ENCODE data around the gene DHX30.

Gene DHX30

DNA sequence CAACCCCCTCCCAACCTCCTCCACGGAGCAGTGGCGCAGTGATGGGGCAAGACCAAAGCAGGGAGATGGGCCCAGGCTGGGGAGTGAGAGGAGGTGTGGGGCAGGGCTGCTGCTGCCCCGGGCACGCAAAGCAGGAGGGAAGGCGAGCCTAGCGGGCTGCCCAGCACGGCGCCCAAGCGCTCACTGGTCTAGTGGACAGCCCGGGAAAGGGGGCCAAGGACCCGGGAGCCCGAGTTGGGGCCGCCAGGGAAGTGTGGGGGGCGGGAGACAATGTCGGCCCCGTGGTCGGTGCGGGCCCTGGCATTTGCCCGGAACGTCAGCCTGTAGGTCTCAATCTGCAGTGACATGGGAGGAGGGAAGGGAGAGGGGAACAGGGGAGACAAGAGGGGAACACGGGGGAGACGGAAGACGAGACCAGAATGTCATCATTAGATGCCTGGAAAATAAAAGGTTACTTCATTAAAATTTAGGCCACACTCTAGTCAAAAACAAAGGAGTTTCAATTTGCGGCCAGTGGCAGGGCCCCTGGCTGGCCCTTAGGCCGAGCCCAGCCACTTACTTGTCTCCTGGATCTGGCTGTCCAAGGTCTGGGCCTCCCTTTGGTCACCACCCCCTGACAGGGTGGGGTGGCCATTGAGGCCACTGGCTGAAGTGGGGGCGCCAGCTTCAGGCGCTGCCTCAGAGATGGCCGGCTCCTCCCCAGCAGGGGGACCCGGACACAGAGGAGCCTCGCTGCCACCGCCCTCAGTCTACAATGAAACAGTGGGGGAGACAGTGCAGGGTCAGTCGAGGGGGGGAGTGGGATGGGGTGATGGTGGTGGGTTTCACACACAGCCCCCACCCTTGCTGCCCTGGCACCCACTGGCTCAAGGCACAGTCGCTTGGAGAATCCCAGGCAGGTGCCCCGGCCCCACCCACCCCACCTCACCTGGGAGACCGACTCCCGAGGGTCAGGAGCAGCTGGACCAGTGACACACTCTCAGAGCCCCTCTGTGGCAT is 50.0 kb downstream of the DHX30 start:
- DNase-seq = no peak

DNA sequence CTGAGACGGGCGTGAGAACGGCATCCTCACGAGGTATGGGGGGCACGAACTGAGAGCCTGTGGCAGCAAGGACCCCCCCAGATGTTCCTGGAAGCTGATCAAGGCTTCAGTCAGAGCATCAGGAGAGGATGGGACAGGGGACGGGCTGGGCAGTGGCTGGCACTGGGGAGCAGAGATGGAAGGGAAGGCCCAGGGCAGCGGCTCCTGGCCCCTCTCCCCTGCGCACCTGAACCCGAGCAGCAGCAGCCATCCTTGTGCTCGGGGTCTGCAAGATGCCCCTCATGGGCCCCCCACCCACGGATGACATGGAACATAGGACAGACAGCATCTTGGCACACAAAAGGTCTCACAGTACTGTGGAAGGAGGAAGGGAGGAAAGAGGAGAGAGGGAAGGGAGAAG is 51.3 kb downstream of the DHX30 start:
- DNase-seq = no peak

DNA sequence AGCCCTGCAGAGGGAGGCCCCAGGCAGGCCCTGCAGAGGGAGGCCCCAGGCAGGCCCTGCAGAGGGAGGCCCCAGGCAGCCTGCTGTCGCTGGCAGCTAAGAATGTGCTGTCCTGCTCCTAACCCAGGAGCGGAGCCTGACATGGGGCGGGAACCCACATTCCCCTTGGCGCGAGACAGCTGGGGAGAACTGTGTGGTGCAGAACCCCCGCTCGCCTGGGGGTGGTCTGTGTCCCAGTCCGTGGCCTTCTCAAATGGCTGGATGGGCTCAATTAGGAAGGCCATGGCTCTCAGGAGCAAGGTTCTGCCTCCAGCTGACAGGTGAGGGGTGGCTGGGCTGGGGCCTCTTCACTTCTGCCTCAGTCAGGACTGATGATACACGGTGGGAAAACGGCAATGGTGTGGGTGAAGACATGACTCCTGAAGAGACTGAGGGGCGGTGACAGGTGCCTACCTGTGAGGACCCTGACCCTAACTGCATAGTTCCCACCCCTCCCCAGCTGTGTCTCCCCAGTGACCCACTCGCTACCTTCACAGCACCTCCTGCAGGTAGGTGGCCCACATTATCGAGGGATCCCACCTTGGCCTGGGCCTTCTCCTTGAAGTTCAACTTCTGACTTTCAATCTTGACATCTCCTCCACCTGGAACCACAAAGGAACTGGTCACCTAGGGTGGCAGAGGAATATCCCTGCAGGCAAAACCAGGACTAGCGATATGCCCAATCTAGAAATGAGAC is 52.0 kb downstream of the DHX30 start:
- no peak for DNase-seq

DNA sequence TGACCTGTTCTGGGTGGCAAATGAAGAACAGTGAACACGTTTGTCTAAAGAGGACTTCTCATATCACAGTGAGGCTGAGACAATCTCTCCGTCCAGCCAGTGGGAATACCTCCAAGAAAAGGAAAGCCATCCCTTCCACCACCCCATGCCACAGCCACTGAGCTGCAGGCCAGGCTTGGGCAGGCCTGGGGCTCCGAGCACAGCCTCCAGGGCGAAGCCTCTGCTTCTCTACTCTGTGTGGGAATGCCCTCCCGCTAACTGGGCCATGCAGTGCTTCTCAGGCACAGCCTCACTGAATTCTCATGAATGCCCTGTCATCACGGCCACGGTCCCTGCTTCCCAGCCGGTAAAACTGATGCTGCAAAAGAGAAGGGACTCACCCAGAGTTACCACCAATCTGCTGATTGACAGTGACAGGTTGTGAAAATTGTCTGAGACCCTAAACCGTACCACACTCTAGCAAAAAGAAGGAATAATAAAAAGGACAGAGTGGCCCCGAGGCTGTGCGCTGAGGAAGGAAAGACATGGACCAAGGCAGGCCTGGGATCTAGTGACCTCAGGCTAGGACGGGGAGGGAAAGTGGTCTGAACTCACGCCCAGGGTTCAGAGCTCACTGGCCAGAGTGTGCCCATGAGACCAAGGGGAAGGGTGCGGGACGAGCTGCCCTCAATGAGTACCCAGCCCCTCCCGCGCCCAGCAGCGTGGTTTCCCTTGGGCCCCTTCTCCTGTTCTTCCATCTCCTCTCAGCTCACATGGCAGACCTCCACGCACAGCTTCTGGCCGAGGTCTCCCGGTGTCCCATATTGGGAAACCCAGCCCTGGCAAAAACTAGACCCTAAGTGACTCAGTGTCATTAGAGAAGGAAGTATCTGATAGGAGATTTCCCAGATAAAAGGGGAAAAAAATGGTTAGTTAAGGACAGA is 52.8 kb downstream of the DHX30 start:
- no peak for DNase-seq

DNA sequence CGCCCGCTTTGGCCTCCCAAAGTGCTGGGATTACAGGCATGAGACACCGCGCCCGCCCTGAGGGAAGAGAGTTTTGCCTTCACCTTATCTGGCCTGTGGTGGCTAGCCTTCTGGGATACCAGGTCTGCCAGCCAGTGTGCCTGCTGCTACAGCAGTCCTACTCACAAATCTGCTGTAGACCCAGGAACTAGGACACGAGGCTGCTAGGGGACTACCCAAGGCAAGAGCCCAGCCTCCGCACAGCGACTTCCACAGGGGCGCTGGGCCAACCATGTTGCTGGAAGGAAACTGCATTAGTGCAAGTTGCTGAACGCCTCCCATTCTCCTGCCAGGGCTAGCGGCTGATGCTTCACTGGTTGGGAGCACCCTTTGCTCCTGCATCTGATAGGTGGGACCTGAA is 53.7 kb downstream of the DHX30 start:
- no peak for DNase-seq

DNA sequence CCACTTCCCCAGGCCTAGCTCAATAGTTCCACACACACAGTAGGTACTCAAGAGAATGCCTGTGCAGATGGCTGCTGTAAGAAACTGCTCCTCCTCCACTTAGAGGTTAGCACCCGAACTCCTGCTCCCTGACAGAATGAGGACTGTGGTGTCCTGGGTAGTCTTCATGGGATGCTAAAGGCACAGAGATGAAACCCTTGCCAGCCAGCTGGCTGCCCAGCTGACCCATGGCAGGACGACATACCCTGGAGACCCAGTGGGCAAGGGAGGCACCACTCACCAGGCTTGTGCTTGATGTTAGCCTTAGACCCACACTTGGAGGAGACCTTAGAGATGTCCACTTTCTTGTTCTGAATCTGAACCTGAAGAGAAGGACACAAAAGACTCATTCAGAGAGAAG is 54.2 kb downstream of the DHX30 start:
- DNase-seq = no peak

DNA sequence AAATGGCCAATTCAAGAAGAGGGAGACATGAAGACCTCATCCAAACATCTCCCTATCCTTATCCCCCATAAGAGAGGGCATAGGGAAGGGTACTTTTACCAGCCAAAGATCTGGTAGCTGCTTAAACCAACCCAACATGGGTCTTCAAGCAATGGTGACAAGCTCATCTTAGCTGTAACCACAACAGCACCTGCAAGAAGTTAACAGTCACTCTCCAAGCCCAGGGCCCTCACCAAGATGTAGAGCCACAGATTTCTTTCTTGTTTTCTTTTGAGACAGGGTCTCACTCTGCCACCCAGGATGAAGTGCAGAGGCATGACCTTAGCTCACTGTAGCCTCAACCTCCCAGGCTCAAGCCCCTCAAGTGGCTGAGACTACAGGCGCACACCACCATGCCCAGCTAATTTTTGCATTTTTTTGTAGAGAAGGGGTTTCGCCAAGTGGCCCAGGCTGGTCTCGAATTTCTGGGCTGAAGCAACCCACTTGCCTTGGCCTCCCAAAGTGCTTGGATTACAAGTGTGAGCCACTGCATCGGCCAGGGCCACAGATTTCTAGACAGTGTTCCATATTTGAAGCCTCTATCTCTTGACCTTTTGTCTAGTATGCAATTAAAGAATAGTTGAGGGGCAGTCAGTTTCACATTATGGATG is 57.1 kb downstream of the DHX30 start:
- no peak for DNase-seq

DNA sequence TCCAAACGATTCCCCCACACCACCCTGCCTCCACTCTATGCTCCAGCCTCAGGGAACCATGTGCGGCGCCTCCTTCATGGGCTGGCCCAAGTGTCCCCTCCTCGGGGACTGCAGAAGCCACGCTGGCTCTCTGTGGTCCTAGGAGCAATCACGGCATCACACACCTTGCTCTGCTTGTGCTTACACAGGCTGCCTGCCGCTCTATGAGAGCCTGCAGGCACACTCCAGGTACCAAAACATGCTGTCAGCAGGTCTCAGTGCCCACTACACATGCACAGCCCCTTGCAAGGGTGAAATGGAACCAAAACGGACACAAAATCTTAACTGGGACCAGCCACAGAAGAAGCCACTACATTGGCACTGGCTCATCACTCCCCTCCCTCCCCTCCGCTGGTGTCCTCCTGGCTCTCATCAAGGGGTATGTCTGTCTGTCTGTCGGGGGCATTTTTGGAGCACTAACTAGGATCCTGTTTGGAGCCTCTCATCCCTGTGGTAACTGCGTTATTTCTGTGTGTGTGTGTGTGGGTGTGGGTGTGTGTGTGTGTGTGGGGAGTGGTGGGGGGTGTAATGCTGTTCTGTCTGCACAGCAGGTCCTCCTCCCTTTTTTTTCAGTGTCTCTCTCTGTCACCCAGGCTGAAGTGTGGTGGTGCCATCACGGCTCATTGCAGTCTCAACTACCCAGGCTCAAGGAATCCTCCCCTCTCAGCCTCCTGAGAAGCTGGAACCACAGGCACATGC is 60.6 kb downstream of the DHX30 start:
- no peak for DNase-seq

DNA sequence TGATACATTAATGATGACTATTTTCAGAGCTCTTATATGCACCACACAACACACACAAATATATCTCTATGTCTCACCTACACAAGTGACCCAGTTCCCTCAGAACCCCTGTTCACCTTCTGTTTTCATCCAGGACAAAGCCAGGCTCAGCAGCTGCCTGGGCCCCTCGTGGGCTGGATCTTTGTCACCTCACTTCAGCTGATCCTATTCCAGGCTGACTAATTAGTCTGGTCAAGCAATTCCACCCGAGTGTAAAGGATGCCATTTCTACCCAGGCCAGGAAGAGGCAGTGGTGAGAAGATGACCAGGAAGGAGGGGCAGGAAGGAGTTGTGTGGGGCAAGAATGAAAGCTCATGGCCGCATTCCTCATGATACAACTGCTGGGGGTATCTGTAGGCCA is 62.3 kb downstream of the DHX30 start:
- DNase-seq = no peak

DNA sequence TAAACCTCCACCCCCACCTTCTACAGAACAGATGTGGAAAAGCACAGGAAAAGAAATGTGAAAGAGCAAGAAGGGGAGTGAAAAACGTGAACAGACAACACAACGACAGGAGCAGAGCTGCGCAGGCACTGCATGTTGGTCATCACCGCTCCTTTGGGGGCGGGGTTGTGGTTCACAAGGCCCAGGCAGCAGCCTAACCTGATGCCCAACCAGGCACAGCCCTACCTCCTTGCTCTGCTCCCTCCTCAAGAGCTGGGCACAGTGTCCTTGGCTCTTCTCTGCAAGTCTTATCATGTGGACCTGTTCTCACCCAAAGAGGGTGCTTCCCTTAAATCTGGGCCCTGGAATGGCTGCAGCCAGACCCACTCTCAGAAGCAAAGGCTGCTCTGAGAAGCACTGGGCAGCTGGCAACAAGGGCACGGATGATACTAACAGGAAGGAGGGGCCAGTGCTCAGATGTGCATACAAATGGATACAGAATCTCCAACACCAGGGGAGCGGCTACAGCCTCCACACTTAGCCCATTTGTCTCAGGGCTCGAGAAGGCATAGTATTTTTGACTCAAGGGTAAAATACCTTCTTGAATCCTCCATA is 64.6 kb downstream of the DHX30 start:
- no peak for DNase-seq

DNA sequence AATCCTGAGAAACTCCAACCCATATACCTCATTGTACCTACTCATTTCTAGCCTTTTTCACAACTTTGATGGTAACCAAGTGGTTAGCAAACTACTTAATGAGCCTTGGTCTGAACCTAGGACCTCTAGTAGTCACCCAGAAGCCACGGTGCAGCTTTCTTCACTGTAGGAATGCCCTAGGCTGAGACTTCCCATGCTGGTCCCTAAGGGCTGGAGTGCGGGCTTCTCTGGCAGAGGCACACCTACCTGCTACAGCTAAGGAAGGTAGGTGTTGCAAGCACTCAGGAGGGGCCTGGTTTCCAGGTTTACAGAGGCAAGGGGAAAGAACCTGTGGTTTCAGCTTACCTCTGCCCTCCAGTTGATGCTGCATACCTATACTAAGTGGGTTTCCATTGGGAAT is 65.4 kb downstream of the DHX30 start:
- no peak for DNase-seq

DNA sequence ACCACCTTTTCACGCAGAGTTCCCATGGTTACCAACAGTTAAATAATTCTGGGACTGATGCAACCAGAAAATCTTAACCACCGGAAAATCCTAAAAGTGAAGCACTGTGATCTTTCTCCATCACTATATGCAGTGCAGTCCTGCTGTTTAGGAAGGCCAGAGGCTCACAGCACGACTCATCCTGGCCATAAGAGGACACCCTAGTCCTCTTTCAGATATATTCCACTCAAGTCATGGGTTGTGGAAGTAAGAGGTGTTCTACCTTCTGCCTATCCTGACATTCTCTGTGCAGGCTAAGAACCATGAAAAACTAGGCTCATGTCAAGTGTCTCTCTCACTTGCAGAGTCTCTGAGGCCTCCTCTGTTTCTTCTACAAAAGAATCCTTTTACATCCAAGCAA is 67.2 kb downstream of the DHX30 start:
- DNase-seq = no peak

DNA sequence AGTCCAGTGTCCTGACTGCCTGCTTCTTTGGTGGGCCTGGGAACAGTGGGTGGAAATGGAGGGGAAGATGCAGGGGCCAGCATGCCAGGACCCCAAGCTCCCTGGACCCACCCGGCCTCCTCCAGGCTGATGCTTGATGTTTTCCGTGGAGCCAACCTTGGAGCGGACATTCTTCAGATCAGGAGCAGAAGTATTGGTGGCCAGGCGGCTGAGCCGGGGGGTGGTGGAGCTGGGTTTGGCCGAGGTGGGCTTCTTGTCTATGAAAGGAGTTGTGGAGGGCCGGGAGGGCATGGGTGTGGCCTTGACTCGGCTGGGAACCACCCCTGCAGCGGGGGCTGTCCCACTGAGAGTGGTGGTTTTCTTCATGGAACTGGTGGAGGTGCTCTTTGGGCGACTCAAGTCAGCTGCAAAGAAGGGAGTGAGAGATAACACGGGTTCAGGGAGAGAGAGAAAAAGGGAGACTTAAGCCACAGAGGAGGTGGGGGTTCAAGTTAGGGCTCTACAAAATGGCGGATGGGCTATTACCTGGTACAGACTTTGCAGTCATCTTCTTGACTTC is 67.8 kb downstream of the DHX30 start:
- no peak for DNase-seq

DNA sequence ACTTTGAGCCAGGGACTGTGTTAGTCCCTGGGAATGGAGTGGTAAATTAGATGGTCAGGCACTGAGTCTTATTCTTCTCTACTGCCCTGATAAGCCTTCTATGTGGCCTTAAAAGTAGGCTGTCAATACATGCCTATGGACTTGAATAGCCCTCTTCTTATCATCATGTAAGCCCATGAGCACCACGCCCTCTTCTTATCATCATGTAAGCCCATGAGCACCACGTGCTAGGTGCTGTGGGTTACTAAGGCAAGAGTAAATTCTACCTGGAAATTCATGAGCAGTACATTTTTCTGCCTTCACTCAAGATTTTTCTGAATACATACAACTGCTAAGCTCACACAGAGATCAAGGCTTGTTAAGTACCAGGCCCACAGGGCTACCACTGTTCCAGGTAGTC is 68.5 kb downstream of the DHX30 start:
- DNase-seq = no peak

DNA sequence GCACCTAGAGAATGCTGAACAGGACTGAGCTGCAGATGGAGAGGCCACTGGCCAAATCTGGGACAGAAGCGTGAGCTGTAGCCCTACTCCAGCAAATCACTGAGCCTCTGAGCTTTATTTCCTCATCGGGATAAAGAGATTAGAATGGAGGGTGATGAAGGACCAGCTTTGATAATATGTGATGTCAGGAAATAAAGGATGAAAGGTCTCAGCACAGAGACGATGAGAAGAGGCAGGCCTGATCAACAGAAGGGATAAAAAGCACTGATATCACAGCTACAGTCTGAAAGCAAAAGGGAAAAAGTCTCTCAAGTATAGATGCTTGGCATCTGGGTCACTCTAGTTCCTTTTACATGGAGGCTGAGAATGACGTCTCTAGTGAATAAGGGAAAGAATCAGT is 70.0 kb downstream of the DHX30 start:
- no peak for DNase-seq

DNA sequence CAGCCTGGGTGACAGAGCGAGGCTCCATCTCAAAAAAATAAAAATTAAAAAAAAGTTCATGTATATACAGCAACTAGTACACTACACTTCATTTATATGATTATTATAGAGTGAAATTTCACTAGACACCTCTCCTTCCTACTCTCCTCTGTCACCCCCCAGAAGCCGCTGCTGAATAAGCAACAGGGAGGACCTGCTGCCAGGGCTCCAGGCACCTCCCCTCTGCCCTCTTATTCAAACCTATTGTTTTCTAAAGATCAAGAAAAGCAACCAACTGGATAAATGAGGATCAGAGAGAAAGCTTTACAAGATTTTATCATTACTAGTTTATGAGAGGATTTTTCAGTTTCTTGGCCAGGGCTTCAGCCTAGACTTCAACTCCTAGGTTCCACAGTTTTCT is 71.5 kb downstream of the DHX30 start:
- no peak for DNase-seq

DNA sequence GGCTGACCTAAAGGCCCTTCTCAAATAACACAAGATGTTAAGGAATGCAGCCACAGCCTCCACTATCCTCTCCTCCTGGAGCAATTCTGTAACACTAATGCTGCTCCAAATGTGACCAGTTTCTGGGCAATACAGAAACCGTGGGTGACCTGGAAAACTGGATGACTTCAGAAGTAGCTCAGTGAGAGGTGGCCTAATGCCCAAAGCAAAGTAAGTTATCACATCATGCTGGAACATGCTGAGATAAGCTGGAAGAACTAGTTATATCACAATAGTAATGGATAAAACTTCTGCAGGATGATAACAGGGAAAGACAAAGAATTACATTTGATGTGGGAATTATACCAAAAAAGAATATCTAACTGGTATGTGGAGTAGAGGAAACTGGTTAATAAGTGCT is 72.0 kb downstream of the DHX30 start:
- DNase-seq = no peak

DNA sequence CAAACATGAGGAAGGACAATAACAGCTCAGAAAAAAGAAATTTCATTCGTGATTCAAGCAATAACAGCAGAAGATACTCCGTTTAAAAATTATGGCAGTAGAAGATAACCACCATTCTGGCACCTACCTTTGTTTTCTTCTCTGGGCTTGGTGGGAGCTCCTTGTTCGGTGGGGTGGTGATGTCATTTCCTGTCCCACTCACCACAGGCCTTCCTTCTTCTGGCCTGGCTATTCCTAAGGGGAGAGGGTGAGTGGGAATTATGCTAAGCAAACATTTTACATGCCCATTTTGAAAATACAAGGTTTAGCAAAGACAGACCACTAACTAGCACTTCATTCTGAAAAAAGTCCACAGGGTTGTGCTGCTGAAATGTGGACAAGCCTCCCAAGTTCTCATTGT is 74.4 kb downstream of the DHX30 start:
- no peak for DNase-seq

DNA sequence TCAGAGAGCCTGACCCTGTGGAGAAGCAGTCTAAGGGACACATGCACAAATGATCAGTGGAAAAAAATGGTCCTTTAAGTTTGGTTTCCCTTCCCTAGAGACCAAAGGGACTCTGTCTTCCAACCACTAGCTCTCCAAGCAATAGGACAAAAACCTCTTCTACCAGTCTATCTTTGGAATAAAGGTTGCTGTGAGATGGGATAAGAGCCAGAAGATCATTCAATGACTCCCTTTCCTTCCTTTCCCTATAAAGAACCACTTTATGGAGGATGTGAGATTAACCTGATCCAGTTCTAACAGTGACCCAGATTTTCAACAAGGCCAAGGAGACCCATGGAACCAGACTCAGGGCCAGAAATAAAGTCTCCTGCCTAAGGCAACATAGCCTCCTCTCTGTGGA is 74.8 kb downstream of the DHX30 start:
- DNase-seq = no peak

DNA sequence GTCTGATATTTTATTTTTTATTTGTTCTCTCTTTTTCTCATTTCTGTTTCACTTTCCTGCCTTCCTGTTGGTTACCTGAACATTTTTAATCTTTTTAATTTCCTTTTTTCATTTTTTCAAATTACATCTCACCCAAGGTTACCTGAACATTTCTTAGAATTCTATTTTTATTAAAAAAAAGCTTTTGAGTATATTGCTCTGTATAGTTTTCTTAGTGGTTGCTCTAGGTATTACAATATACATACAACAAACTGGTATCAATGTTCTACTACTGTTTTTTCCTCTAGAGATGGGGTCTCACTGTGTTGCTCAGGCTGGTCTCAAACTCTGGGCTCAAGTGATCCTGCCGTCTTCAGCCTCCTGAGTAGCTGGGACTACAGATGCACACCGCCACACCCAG is 79.4 kb downstream of the DHX30 start:
- DNase-seq = no peak

DNA sequence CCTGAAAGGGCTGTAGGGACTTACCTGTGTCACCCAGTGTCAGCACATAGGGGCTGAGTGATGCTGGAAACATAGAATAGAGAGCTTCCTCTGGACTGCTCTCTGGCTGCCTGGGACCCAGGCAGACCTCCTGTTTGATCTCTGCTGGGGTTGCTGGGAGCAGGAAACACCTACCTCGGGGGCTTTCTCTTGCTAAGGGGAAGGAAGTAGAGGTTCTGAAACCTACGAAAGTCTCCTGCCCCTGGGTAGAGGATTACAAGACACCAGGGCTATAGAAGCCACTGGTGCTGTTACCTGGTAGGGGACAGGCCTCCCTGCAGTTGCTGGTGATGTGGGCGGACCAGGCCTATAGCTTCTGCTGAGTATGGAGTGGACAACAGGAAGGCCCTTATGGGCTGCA is 81.7 kb downstream of the DHX30 start:
- no peak for DNase-seq

Measured in activated CD8-positive, alpha-beta memory T cell treated with anti-CD3 and anti-CD28 coated beads, Interleukin-2, amount 50 U/mL, for 4 hours (primary cell).